ENCODE results near the gene RNF14. TPM values are rescaled to one million over a fixed set of nuclear protein-coding genes. Genes with fewer than 3 reads are reported as not detected.

RNF14 gene
- total and polyA plus RNA-seq, 2 experiments from 2014 or later = 48.2 to 53.0 TPM

DNA sequence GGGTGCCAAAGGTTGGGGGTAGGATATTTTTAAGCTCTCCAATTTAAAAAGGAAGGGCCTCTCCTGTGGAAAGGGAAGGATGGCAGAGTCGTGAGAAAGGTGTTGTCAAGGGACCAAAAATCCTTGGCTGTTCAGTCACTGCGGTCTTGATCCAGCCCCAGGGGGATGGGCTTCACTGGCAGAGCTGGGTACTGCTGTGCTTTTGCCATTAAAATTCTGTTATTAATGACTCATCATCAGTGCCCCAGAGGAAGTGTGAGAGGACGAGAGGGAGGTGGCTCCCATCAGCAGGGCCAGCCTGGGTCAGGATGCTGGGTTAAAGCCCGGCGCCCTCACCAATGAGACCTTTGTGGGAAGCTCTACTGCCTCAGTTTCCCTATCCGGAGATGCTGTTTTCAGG, 27.6 kb upstream of the RNF14 start:
- no peaks in the 10 kb centered on the region for H3K36me3 ChIP-seq (replicated peaks; ENCODE audit: insufficient read depth, low read depth)
- no peaks in the 10 kb centered on the region for H3K79me2 ChIP-seq
- peaks cover 11% of the 10 kb centered on the region for H3K4me1 ChIP-seq (ENCODE audit: insufficient read depth)
- no peaks in the 10 kb centered on the region for H3K9me3 ChIP-seq (ENCODE audit: low read depth)
- WGBS (ENCODE audit: low lambda C conversion rate, missing lambda C conversion rate) = 89% methylated on average over 6 of the region's 6 CpGs
- H4K20me1 ChIP-seq (ENCODE audit: insufficient read depth, poor library complexity, severe bottlenecking) = no peaks in the 10 kb centered on the region
- no peaks in the 10 kb centered on the region for H3K9me2 ChIP-seq (replicated peaks; ENCODE audit: insufficient read depth)
- TF ChIP-seq EZH2phosphoT487 (IDR thresholded peaks at IDR 0.05; ENCODE audit: low read depth, severe bottlenecking, unreplicated experiment) (no peak), EZH2 (IDR thresholded peaks at IDR 0.05; ENCODE audit: borderline replicate concordance) (no peak)
- TF ChIP-seq, protein P1, sequence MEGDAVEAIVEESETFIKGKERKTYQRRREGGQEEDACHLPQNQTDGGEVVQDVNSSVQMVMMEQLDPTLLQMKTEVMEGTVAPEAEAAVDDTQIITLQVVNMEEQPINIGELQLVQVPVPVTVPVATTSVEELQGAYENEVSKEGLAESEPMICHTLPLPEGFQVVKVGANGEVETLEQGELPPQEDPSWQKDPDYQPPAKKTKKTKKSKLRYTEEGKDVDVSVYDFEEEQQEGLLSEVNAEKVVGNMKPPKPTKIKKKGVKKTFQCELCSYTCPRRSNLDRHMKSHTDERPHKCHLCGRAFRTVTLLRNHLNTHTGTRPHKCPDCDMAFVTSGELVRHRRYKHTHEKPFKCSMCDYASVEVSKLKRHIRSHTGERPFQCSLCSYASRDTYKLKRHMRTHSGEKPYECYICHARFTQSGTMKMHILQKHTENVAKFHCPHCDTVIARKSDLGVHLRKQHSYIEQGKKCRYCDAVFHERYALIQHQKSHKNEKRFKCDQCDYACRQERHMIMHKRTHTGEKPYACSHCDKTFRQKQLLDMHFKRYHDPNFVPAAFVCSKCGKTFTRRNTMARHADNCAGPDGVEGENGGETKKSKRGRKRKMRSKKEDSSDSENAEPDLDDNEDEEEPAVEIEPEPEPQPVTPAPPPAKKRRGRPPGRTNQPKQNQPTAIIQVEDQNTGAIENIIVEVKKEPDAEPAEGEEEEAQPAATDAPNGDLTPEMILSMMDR (IDR thresholded peaks at IDR 0.05; ENCODE audit: poor library complexity) = no peak
- no peak overlapping the region for H2AFZ ChIP-seq
- no peaks in the 10 kb centered on the region for H3K27me3 ChIP-seq
- no peak overlapping the region for H3K4me3 ChIP-seq
- H3K27ac ChIP-seq = peak overlapping the region; percentile 80
- no peak for DNase-seq (ENCODE audit: low spot score)
- no peak overlapping the region for H3K4me2 ChIP-seq

DNA sequence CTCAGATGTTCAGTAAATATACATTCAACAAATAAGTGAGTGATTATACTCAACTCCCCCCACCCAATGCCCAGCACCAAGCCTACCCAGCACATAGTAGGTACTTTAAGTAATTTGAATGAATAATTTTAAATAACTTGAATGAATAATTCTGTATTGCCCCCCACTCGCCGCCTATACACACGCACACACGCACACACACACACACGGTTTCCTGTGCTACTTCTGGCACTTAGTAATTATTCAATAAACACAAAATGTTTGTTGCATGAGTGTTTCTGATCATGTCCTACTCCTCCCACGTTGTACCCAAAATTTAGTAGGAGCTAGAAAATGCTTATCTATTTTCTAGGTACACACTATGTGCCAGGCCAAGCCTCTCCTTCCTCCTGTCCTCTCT, 27.1 kb upstream of the RNF14 start:
- no peak for DNase-seq (ENCODE audit: low spot score)
- H3K27ac ChIP-seq = peak overlapping the region; percentile 80
- WGBS (ENCODE audit: low lambda C conversion rate, missing lambda C conversion rate) = 91% methylated on average over 6 of the region's 6 CpGs
- H3K36me3 ChIP-seq (replicated peaks; ENCODE audit: insufficient read depth, low read depth) = no peaks in the 10 kb centered on the region
- H3K4me2 ChIP-seq = no peak overlapping the region
- H3K4me3 ChIP-seq = no peak overlapping the region
- TF ChIP-seq, protein P1 (IDR thresholded peaks at IDR 0.05; ENCODE audit: poor library complexity) = no peak
- TF ChIP-seq EZH2 (IDR thresholded peaks at IDR 0.05; ENCODE audit: borderline replicate concordance) = no peak
- no peak for TF ChIP-seq EZH2phosphoT487 (IDR thresholded peaks at IDR 0.05; ENCODE audit: low read depth, severe bottlenecking, unreplicated experiment)
- H3K9me2 ChIP-seq (replicated peaks; ENCODE audit: insufficient read depth) = no peaks in the 10 kb centered on the region
- H2AFZ ChIP-seq = no peak overlapping the region
- H4K20me1 ChIP-seq (ENCODE audit: insufficient read depth, poor library complexity, severe bottlenecking) = no peaks in the 10 kb centered on the region
- H3K79me2 ChIP-seq = no peaks in the 10 kb centered on the region
- H3K27me3 ChIP-seq = no peaks in the 10 kb centered on the region
- peaks cover 11% of the 10 kb centered on the region for H3K4me1 ChIP-seq (ENCODE audit: insufficient read depth)
- no peaks in the 10 kb centered on the region for H3K9me3 ChIP-seq (ENCODE audit: low read depth)

DNA sequence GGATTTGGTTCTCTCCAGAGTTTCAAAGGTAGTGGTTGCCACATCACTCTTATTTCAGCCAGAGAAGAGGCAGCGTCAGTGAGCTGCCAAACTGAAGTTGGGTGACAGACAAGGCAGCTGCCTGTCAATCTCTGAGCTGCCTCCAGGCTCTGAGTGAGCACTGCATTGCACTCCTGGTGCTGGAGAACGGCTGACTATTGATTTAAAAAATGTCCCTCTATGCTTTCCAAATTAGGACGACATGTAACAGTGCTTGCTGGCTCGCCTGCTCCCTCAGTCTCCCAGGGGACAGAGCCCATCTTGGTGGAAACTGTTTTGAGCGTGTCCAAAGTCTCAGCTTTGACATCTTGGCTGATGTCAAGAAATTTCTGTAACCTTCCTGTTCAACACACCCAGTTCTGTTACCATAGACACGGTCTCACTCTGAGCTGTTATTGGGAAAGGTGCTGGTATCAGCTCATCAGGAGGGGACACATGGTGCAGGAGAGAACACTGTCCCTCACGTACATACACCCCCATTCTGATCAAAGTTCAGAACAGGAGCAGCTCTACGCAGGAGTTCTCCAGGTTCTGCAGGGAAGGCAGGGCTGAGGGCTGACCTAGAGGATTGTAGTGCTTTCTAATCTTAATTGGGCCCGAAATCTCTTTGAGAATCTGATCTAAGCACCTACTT, 26.6 kb upstream of the RNF14 start:
- H3K79me2 ChIP-seq = no peaks in the 10 kb centered on the region
- H3K36me3 ChIP-seq (replicated peaks; ENCODE audit: insufficient read depth, low read depth) = no peaks in the 10 kb centered on the region
- no peaks in the 10 kb centered on the region for H4K20me1 ChIP-seq (ENCODE audit: insufficient read depth, poor library complexity, severe bottlenecking)
- peak overlapping the region; percentile 80 for H3K27ac ChIP-seq
- TF ChIP-seq, protein P1 (IDR thresholded peaks at IDR 0.05; ENCODE audit: poor library complexity) = no peak
- no peak for TF ChIP-seq EZH2 (IDR thresholded peaks at IDR 0.05; ENCODE audit: borderline replicate concordance)
- TF ChIP-seq EZH2phosphoT487 (IDR thresholded peaks at IDR 0.05; ENCODE audit: low read depth, severe bottlenecking, unreplicated experiment) = no peak
- no peak overlapping the region for H3K4me3 ChIP-seq
- 76% methylated on average over 9 of the region's 9 CpGs for WGBS (ENCODE audit: low lambda C conversion rate, missing lambda C conversion rate)
- H3K4me2 ChIP-seq = no peak overlapping the region
- H3K4me1 ChIP-seq (ENCODE audit: insufficient read depth) = peaks cover 11% of the 10 kb centered on the region
- DNase-seq (ENCODE audit: low spot score) = peak; percentile 53
- H3K27me3 ChIP-seq = no peaks in the 10 kb centered on the region
- no peaks in the 10 kb centered on the region for H3K9me3 ChIP-seq (ENCODE audit: low read depth)
- no peaks in the 10 kb centered on the region for H3K9me2 ChIP-seq (replicated peaks; ENCODE audit: insufficient read depth)
- H2AFZ ChIP-seq = no peak overlapping the region

All from hepatocyte (in vitro differentiated cells).